LNCaP clone FGC (cell line): ENCODE results near the gene CAPZA2.

ENCODE experiments used
- DNase-seq: peaks from one replicate; pipeline ENCODE4 v3.0.0-alpha.2; 2011; ENCODE audit warnings: low read depth
- H3K4me3 ChIP-seq: 2 replicates; pipeline ENCODE4 v1.5.1; 2011; ENCODE audit warnings: mild to moderate bottlenecking, low read depth, low read length, control low read depth
- TF ChIP-seq, protein P1 (sequence below): IDR thresholded peaks from 2 replicates; pipeline ENCODE4 v1.5.1; 2012; ENCODE audit warnings: mild to moderate bottlenecking; ENCODE audit not compliant: control insufficient read depth, insufficient read depth; ENCODE audit errors: extremely low read depth

Gene CAPZA2

GRCh38 chr7:116952635-116953371 is 90.4 kb downstream of the CAPZA2 start:
- DNase-seq: no peak
- peak overlapping the region; percentile 65 for H3K4me3 ChIP-seq
- TF ChIP-seq, protein P1, sequence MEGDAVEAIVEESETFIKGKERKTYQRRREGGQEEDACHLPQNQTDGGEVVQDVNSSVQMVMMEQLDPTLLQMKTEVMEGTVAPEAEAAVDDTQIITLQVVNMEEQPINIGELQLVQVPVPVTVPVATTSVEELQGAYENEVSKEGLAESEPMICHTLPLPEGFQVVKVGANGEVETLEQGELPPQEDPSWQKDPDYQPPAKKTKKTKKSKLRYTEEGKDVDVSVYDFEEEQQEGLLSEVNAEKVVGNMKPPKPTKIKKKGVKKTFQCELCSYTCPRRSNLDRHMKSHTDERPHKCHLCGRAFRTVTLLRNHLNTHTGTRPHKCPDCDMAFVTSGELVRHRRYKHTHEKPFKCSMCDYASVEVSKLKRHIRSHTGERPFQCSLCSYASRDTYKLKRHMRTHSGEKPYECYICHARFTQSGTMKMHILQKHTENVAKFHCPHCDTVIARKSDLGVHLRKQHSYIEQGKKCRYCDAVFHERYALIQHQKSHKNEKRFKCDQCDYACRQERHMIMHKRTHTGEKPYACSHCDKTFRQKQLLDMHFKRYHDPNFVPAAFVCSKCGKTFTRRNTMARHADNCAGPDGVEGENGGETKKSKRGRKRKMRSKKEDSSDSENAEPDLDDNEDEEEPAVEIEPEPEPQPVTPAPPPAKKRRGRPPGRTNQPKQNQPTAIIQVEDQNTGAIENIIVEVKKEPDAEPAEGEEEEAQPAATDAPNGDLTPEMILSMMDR: no peak

GRCh38 chr7:116953372-116953905 is 91.1 kb downstream of the CAPZA2 start, which contains the start of gene ST7:
Gene ST7, plus strand, starts transcription at chr7:116953501. Its CDS starts 40 bp downstream, at chr7:116953541.
- H3K4me3 ChIP-seq: peak within 1 kb of the TSS; percentile 65
- no peak for DNase-seq
- TF ChIP-seq, protein P1: no peak

- TF ChIP-seq, protein P1: no peak
- DNase-seq: no peak
- H3K4me3 ChIP-seq: peak overlapping the region; percentile 65
Observed at GRCh38 chr7:116953906-116954838, 91.8 kb downstream of the CAPZA2 start.

GRCh38 chr7:116955340-116955739 is 93.0 kb downstream of the CAPZA2 start:
- no peak overlapping the region; the same call in 1 of the 2 replicates for H3K4me3 ChIP-seq
- no peak for DNase-seq
- TF ChIP-seq, protein P1: no peak

DNA sequence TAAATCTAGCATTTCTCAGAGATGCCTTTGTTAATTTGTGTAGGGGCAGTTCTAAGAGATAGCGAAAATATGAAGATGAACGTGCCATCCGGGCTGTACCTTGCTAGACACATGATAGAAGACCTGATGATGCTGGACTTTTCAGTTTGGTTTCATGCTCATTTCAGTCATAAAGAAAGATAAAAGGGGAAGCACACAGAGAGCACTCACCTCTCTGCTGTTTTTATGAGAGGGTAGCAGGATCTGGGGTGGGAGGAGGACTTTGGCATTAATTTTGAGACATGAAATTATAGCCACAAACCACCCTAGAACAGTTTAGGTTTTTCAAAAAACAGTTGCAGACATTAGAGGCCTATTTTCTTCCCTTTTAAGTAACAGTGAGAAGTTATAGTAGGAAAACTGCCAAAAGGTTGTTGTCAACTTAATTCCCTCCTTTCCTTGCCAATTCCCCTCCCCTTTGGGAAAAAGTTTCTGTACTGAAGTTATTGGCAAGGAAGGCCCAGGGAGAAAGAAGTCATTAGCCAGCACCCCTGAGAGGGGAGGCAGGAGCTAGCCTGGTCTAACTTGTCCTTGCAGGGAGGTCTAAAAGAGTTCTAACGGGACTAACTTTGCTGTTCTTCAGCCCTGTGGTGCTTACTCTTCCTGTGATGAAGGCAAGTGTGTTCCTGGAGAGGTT is 93.6 kb downstream of the CAPZA2 start:
- TF ChIP-seq, protein P1: no peak
- DNase-seq: no peak
- H3K4me3 ChIP-seq: no peak overlapping the region

DNA sequence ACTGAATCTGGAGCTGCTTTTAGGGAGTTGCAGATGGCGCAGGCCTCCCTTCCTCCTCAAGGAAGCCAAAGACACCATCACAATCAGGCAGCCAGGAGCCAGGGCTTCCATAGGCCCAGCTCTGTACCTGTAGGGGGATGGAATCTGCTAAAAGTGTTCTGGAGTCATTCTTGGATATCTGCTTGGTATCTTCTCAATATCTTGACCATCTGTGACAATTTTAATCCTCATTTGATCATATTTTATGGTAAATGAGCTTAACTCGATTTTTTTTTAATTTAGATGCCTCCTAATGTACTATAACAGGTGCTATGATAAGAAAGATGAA is 94.1 kb downstream of the CAPZA2 start:
- H3K4me3 ChIP-seq: no peak overlapping the region
- DNase-seq: no peak
- TF ChIP-seq, protein P1: no peak
